Fibroblast of skin of scalp (primary cell): ENCODE measurements around the gene LIMS2.

Source experiments
- DNase-seq: peaks from one replicate; pipeline ENCODE4 v3.0.0-alpha.2; 2013

The LIMS2 gene

GRCh38 chr2:127700527-127701192 lies 25.3 kb upstream of the LIMS2 start:
- DNase-seq: no peak

GRCh38 chr2:127698553-127699355 lies 23.4 kb upstream of the LIMS2 start:
- DNase-seq: no peak

GRCh38 chr2:127697482-127698180 lies 22.3 kb upstream of the LIMS2 start:
- DNase-seq: no peak

- DNase-seq: peak; percentile 75
Measured at GRCh38 chr2:127695491-127696472, 20.5 kb upstream of the LIMS2 start.

- DNase-seq: no peak
Measured at GRCh38 chr2:127694986-127695385, 19.7 kb upstream of the LIMS2 start.

- no peak for DNase-seq
Measured at GRCh38 chr2:127690696-127691095, 15.4 kb upstream of the LIMS2 start.

GRCh38 chr2:127688405-127688804 lies 13.1 kb upstream of the LIMS2 start:
- DNase-seq: no peak

GRCh38 chr2:127685410-127686080 lies 10.2 kb upstream of the LIMS2 start:
- DNase-seq: no peak

GRCh38 chr2:127683757-127684156 lies 8.4 kb upstream of the LIMS2 start:
- DNase-seq: peak; percentile 58

- DNase-seq: no peak
Measured at GRCh38 chr2:127683056-127683455, 7.7 kb upstream of the LIMS2 start.

- DNase-seq: no peak
Measured at GRCh38 chr2:127681976-127682857, 6.9 kb upstream of the LIMS2 start.

GRCh38 chr2:127681288-127681804 lies 6.0 kb upstream of the LIMS2 start:
- no peak for DNase-seq

- DNase-seq: no peak
Measured at GRCh38 chr2:127680706-127681287, 5.5 kb upstream of the LIMS2 start.

- no peak for DNase-seq
Measured at GRCh38 chr2:127679680-127680361, 4.5 kb upstream of the LIMS2 start.

- DNase-seq: no peak
Measured at GRCh38 chr2:127678991-127679390, 3.7 kb upstream of the LIMS2 start.

- no peak for DNase-seq
Measured at GRCh38 chr2:127678531-127678930, 3.2 kb upstream of the LIMS2 start.

- DNase-seq: no peak
Measured at GRCh38 chr2:127676906-127677305, 1.6 kb upstream of the LIMS2 start.

- peak; percentile 27 for DNase-seq
Measured at GRCh38 chr2:127674241-127675209, 805 bp downstream of the LIMS2 start.
